ENCODE data around the gene SDCBP2. TPM values are rescaled to one million over a fixed set of nuclear protein-coding genes. Genes with fewer than 3 reads are reported as not detected.

SDCBP2 gene
- total RNA-seq, 4 donors from 2014 or later: 0.26 to 9.1 (median 5.5) TPM

DNA sequence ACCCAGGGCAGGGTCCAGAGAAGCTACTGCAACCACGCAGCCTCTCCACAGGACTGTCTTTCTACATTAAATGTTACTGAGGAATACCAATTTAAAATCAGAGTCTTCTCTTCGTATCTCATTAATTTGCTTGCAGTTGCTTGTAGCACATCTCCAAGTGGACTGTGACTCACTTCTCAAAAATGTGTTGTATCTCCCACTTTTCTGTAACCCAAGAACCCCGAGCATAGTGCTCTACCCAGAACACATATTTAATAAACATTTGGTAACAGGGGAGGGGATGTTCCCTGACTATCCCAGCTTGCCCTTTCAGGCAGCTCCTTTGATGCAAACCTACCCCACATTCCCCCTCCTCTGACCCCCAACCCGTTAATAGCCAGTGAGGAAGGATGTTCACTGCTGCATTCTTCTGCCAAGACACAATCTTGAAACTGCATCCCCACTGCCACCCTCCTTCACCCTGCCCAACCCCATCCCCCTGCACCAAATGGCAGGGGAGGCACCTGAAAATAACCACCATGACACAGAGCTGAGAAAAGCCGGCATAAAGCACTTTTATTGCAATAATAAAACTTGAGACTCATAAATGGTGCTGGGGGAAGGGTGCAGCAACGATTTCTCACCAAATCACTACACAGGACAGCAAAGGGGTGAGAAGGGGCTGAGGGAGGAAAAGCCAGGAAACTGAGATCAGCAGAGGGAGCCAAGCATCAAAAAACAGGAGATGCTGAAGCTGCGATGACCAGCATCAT is 39.7 kb upstream of the SDCBP2 start:
- Histone ChIP-seq H3K27ac (peak overlapping the region; percentile 62 to 72), H3K9me3 (no peaks in the 10 kb centered on the region), H3K4me3 (no peak overlapping the region), H3K36me3 (no peaks in the 10 kb centered on the region), H3K27me3 (no peaks in the 10 kb centered on the region), H3K4me1 (peaks cover 0 to 5% of the 10 kb centered on the region in 2 donors)
- TF ChIP-seq POLR2A (IDR thresholded peaks at IDR 0.05): no peak
- TF ChIP-seq, protein P1, sequence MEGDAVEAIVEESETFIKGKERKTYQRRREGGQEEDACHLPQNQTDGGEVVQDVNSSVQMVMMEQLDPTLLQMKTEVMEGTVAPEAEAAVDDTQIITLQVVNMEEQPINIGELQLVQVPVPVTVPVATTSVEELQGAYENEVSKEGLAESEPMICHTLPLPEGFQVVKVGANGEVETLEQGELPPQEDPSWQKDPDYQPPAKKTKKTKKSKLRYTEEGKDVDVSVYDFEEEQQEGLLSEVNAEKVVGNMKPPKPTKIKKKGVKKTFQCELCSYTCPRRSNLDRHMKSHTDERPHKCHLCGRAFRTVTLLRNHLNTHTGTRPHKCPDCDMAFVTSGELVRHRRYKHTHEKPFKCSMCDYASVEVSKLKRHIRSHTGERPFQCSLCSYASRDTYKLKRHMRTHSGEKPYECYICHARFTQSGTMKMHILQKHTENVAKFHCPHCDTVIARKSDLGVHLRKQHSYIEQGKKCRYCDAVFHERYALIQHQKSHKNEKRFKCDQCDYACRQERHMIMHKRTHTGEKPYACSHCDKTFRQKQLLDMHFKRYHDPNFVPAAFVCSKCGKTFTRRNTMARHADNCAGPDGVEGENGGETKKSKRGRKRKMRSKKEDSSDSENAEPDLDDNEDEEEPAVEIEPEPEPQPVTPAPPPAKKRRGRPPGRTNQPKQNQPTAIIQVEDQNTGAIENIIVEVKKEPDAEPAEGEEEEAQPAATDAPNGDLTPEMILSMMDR (IDR thresholded peaks at IDR 0.05): peak in 2 of 4 experiments; percentile 17 to 27
- peak in 1 of 2 donors; percentile 55 for DNase-seq
- intact Hi-C loops (cut with DNase I; ENCODE audit: low total_unique reads): no loop called here

DNA sequence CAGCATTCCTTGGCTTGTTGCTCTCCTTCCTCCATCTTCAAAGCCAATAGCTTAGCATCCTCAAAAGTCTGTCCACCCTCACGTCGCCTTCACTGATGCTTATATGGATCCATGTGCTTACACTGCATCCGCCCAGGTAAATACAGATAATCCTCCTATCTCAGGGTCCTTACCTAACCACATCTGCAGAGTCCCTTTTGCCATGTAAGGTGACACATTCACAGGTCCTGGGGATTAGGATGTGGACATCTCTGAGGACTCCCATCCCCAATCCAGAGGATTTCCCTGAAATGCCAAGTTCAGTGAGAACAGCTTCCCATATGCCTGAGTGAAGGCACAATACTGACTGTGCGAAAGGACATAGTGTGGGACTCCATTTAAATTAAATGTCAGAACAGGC is 38.5 kb upstream of the SDCBP2 start:
- Histone ChIP-seq H3K4me1 (peaks cover 0 to 5% of the 10 kb centered on the region in 2 donors), H3K4me3 (no peak overlapping the region), H3K9me3 (no peaks in the 10 kb centered on the region), H3K27ac (peak overlapping the region; percentile 62 to 72), H3K36me3 (no peaks in the 10 kb centered on the region), H3K27me3 (no peaks in the 10 kb centered on the region)
- TF ChIP-seq, protein P1 (IDR thresholded peaks at IDR 0.05): no peak
- no peak for TF ChIP-seq POLR2A (IDR thresholded peaks at IDR 0.05)
- intact Hi-C loops (cut with DNase I; ENCODE audit: low total_unique reads): no loop called here
- no peak for DNase-seq

DNA sequence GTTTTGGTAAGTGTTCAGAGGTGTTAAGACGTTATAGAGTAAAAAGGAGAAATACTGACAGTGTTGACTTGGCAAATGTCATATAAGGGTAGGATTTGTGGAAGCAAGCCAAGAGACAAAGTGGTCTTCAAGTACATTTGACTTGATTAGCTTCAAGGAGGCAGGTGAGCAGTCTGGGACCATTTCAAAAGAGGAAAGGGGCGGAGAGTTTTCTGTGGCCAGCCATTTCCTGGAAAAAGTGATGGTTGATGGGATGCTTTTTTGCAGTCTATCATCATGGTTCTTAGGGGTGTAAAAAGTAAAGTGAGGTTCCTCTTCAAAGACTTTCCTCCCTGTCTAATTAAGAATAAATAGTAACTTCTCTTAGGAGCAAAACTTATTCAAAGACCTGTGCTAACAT is 35.2 kb upstream of the SDCBP2 start:
- Histone ChIP-seq H3K4me1 (peaks cover 0 to 5% of the 10 kb centered on the region in 2 donors), H3K27me3 (no peaks in the 10 kb centered on the region), H3K36me3 (no peaks in the 10 kb centered on the region), H3K9me3 (no peaks in the 10 kb centered on the region), H3K27ac (no peak overlapping the region), H3K4me3 (no peak overlapping the region)
- intact Hi-C loops (cut with DNase I; ENCODE audit: low total_unique reads): no loop called here
- no peak for DNase-seq
- TF ChIP-seq POLR2A (IDR thresholded peaks at IDR 0.05): no peak
- TF ChIP-seq, protein P1 (IDR thresholded peaks at IDR 0.05): no peak

DNA sequence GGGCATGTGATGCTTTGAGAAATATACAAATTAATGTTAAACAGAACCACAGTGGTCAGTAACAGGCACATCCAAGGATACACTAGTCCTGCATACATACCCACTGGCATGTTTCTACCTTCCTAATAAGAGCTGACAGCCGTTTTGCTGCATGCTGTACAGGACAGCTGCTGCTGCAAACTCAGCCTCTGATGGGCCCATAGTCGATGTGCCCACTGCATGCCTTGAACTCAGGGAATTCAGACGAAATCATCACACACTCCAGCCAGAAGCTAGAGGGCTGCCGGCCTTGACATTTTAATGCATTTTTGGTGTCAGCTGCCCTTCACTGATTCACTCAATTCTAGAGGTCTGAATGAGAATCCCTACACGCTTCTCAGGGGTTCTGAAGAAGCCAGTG is 34.6 kb upstream of the SDCBP2 start:
- H3K9me3 ChIP-seq: no peaks in the 10 kb centered on the region
- H3K4me3 ChIP-seq: no peak overlapping the region
- DNase-seq: no peak
- peaks cover 0 to 2% of the 10 kb centered on the region in 2 donors for H3K4me1 ChIP-seq
- no peaks in the 10 kb centered on the region for H3K27me3 ChIP-seq
- H3K27ac ChIP-seq: no peak overlapping the region
- intact Hi-C loops (cut with DNase I; ENCODE audit: low total_unique reads): no loop called here
- H3K36me3 ChIP-seq: no peaks in the 10 kb centered on the region
- TF ChIP-seq POLR2A (IDR thresholded peaks at IDR 0.05): no peak
- TF ChIP-seq, protein P1 (IDR thresholded peaks at IDR 0.05): no peak

DNA sequence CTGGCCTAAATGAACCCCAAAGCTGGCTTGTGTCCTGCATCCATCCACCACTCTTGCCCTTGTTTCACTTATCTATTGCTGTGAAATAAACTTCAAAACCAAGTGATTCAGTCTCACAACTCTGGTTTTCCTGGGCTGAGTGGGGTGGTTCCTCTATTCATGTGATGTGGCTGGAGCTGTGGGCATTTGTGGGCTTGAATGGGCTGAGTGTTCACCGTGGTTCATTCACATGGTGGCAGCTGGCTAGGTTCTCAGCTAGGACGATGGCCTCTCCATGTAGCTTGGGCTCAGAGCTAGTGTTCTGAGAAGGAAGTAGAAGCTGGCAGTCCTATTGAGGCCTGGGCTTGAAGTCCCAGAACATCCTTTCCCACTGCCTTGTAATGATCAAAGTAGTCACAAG is 33.5 kb upstream of the SDCBP2 start:
- no peak for TF ChIP-seq POLR2A (IDR thresholded peaks at IDR 0.05)
- TF ChIP-seq, protein P1 (IDR thresholded peaks at IDR 0.05): no peak
- DNase-seq: no peak
- Histone ChIP-seq H3K4me1 (no peaks in the 10 kb centered on the region), H3K27me3 (no peaks in the 10 kb centered on the region), H3K4me3 (no peak overlapping the region), H3K27ac (no peak overlapping the region), H3K9me3 (no peaks in the 10 kb centered on the region), H3K36me3 (no peaks in the 10 kb centered on the region)
- intact Hi-C loops (cut with DNase I; ENCODE audit: low total_unique reads): no loop called here

All from uterus (tissue), 4 donors.